ENCODE measurements around the gene NEK3. TPM values are rescaled to one million over a fixed set of nuclear protein-coding genes. Genes with fewer than 3 reads are reported as not detected.
A peak's percentile ranks its signal among the peaks of the same experiment; 100 is the strongest.

Gene NEK3
- polyA plus RNA-seq, 3 donors, result 5.7 to 13.7 (median 6.1) TPM

DNA sequence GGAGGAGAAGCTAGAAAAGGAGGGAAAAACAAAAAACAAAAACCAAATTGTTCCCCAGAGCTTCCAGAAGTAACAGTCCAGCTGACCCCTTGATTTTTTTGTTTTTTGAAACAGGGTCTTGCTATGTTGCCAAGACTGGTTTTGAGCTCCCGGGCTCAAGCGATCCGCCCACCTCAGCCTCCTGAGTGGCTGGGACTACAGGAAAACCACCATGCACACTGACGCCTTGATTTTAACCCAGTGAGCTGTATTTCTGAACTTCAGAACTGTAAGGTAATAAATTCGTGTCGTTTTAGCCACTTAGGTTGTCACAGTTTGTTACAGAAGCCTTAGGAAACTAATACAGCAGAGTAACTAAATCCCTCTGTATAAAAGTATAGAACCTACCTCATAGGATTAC, 1.1 kb upstream of the NEK3 start:
- peak overlapping the region; percentile 4 for H2AFZ ChIP-seq (ENCODE audit: insufficient read depth, low read depth, low read length, poor library complexity, severe bottlenecking)
- no peaks in the 10 kb centered on the region for H4K20me1 ChIP-seq (ENCODE audit: insufficient read depth, low read length)
- intact Hi-C loops (cut with micrococcal nuclease), result no loop called here
- no peak for TF ChIP-seq CTCF (IDR thresholded peaks at IDR 0.05)
- Mint-ChIP-seq H3K4me1 (peaks cover 39% of the 10 kb centered on the region), H3K4me3 (no peak overlapping the region), H3K36me3 (peaks cover 6 to 12% of the 10 kb centered on the region in 2 donors), H3K27ac (no peak overlapping the region), H3K9me3 (peaks cover 0 to 2% (median 0%) of the 10 kb centered on the region in 7 donors), H3K27me3 (ENCODE audit: low read depth in 3 of 3) (peaks cover 1 to 9% (median 9%) of the 10 kb centered on the region in 3 donors)
- peaks cover 11 to 18% of the 10 kb centered on the region in 2 donors for H3K4me1 ChIP-seq (ENCODE audit: control insufficient read depth in 1 of 2, insufficient read depth in 2 of 2, low read length in 2 of 2)
- H3K79me2 ChIP-seq (ENCODE audit: insufficient read depth, low read length), result no peaks in the 10 kb centered on the region
- H3K4me3 ChIP-seq (replicated peaks in 1 of 3; ENCODE audit: low read depth in 2 of 3, low read length in 3 of 3), result no peak overlapping the region
- H3K4me2 ChIP-seq (replicated peaks; ENCODE audit: extremely low read depth, low read length, poor library complexity, severe bottlenecking), result no peak overlapping the region
- DNase-seq, result no peak
- H3K9me3 ChIP-seq (replicated peaks in 1 of 2; ENCODE audit: control insufficient read depth in 1 of 2, insufficient read depth in 1 of 2, low read length in 2 of 2), result no peaks in the 10 kb centered on the region
- peaks cover 0 to 7% of the 10 kb centered on the region in 2 donors for H3K36me3 ChIP-seq (replicated peaks in 1 of 2; ENCODE audit: control insufficient read depth in 1 of 2, insufficient read depth in 2 of 2, low read length in 2 of 2)
- H3K9ac ChIP-seq (ENCODE audit: insufficient read depth, low read length, poor library complexity, severe bottlenecking), result no peak overlapping the region
- no peak overlapping the region for H3K27ac ChIP-seq (ENCODE audit: low read depth in 1 of 2, low read length in 2 of 2)
- WGBS (ENCODE audit: insufficient coverage), result 19% methylated on average over 4 of the region's 6 CpGs
- peaks cover 0 to 4% of the 10 kb centered on the region in 2 donors for H3K27me3 ChIP-seq (ENCODE audit: control insufficient read depth in 2 of 2, insufficient read depth in 2 of 2, low read length in 2 of 2)

DNA sequence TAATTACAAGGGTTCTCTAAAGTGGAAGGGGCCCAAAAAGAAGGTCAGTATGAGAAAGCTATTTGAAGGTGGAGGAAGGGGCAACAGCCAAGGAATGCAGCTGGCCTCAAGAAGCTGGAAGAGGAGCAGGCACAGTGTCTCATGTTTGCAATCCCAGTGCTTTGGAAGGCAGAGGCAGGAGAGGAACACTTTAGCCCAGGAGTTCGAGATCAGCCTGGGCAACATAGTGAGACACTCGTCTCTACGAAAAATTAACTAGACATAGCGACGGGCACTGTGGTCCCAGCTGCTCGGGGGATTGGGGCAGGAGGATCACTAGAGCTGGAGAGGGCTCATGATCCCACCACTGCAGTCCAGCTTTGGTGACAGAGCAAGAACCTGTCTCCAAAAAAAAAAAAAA, 656 bp upstream of the NEK3 start:
- H3K9ac ChIP-seq (ENCODE audit: insufficient read depth, low read length, poor library complexity, severe bottlenecking), result no peak overlapping the region
- H3K36me3 Mint-ChIP-seq, result peaks cover 6 to 14% of the 10 kb centered on the region in 2 donors
- no peaks in the 10 kb centered on the region for H3K9me3 ChIP-seq (replicated peaks in 1 of 2; ENCODE audit: control insufficient read depth in 1 of 2, insufficient read depth in 1 of 2, low read length in 2 of 2)
- H3K27ac Mint-ChIP-seq, result peak overlapping the region in 1 of 7 donors; percentile 57
- H3K4me1 Mint-ChIP-seq, result peaks cover 39% of the 10 kb centered on the region
- no peak for TF ChIP-seq CTCF (IDR thresholded peaks at IDR 0.05)
- peak overlapping the region; percentile 95 for H2AFZ ChIP-seq (ENCODE audit: insufficient read depth, low read depth, low read length, poor library complexity, severe bottlenecking)
- peaks cover 0 to 10% of the 10 kb centered on the region in 2 donors for H3K36me3 ChIP-seq (replicated peaks in 1 of 2; ENCODE audit: control insufficient read depth in 1 of 2, insufficient read depth in 2 of 2, low read length in 2 of 2)
- peaks cover 0 to 4% of the 10 kb centered on the region in 2 donors for H3K27me3 ChIP-seq (ENCODE audit: control insufficient read depth in 2 of 2, insufficient read depth in 2 of 2, low read length in 2 of 2)
- H3K4me1 ChIP-seq (ENCODE audit: control insufficient read depth in 1 of 2, insufficient read depth in 2 of 2, low read length in 2 of 2), result peaks cover 11 to 18% of the 10 kb centered on the region in 2 donors
- peak overlapping the region; percentile 80 for H3K4me2 ChIP-seq (replicated peaks; ENCODE audit: extremely low read depth, low read length, poor library complexity, severe bottlenecking)
- H3K4me3 Mint-ChIP-seq, result peak overlapping the region; percentile 95 to 96
- H3K4me3 ChIP-seq (replicated peaks in 1 of 3; ENCODE audit: low read depth in 2 of 3, low read length in 3 of 3), result peak overlapping the region in 1 of 3 experiments; percentile 88
- H3K27me3 Mint-ChIP-seq (ENCODE audit: low read depth in 3 of 3), result peaks cover 1 to 9% (median 9%) of the 10 kb centered on the region in 3 donors
- no peak for DNase-seq
- H3K27ac ChIP-seq (ENCODE audit: low read depth in 1 of 2, low read length in 2 of 2), result no peak overlapping the region
- peaks cover 0 to 2% (median 0%) of the 10 kb centered on the region in 7 donors for H3K9me3 Mint-ChIP-seq
- no peaks in the 10 kb centered on the region for H4K20me1 ChIP-seq (ENCODE audit: insufficient read depth, low read length)
- WGBS (ENCODE audit: insufficient coverage), result no CpG with 5 or more reads among the region's 6 CpGs
- intact Hi-C loops (cut with micrococcal nuclease), result no loop called here
- no peaks in the 10 kb centered on the region for H3K79me2 ChIP-seq (ENCODE audit: insufficient read depth, low read length)

Data from CD14-positive monocyte (primary cell).